Right lobe of liver (tissue), 4 donors: Measurements from ENCODE around the gene PAPOLG.

ENCODE experiments used
- POLR2A ChIP-seq: fragments of 450-650 bp; IDR thresholded peaks from one replicate; pipeline ENCODE4 v1.6.1; 2017; ENCODE audit warnings: antibody characterized with exemption, mild to moderate bottlenecking
- TF ChIP-seq, protein P1 (sequence below), 4 donors: fragments of 200-600 bp in 3 of 4; fragments of 450-650 bp in 1 of 4; IDR thresholded peaks; one replicate each; pipeline versions ENCODE4 v1.5.1 to v1.8.0; 2016 to 2022; ENCODE audit warnings: antibody characterized with exemption in 4 of 4, mild to moderate bottlenecking in 2 of 4
- donor health status: DM: no; HTN: no; CAD: no.
- donor health status: DM: no; HTN: no; CAD: no.
- donor health status: DM: no; HTN: yes; CAD: no.

GRCh38 chr2:60775048-60775639, 19.1 kb downstream of the PAPOLG start:
- TF ChIP-seq, protein P1, sequence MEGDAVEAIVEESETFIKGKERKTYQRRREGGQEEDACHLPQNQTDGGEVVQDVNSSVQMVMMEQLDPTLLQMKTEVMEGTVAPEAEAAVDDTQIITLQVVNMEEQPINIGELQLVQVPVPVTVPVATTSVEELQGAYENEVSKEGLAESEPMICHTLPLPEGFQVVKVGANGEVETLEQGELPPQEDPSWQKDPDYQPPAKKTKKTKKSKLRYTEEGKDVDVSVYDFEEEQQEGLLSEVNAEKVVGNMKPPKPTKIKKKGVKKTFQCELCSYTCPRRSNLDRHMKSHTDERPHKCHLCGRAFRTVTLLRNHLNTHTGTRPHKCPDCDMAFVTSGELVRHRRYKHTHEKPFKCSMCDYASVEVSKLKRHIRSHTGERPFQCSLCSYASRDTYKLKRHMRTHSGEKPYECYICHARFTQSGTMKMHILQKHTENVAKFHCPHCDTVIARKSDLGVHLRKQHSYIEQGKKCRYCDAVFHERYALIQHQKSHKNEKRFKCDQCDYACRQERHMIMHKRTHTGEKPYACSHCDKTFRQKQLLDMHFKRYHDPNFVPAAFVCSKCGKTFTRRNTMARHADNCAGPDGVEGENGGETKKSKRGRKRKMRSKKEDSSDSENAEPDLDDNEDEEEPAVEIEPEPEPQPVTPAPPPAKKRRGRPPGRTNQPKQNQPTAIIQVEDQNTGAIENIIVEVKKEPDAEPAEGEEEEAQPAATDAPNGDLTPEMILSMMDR (IDR thresholded peaks at IDR 0.05) = no peak
- no peak for TF ChIP-seq POLR2A
